ENCODE results near the gene DTD1. TPM values are rescaled to one million over a fixed set of nuclear protein-coding genes. Genes with fewer than 3 reads are reported as not detected.
"Not testable (repeated sequence)": the region's sequence is repeated elsewhere in the genome, so short reads cannot be mapped to it uniquely, and the experiment has no call there.

The DTD1 gene
- polyA plus RNA-seq, 1 of the 3 experiments (the other 2 are of a cell fraction): 81.1 TPM

DNA sequence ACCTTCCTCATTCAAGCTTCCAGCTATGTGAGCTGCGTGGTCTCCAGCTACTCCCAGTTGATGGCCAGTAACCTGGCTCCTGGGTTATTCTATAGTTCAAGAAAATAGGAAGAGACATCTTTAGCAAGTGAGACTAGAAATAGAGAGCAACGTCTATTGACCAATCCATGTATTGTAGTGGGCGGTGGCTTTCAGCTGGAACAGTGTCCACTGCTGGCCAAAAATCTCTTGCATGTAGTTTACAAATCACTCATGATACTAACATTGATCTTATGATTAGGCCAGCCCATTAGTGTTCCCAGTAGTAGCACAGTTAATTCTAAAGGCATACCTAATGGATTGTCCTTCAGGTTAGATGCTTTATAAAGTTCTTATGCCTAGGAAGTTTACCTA is 166.8 kb downstream of the DTD1 start:
- Histone ChIP-seq H3K36me3 (replicated peaks in 1 of 2; ENCODE audit: control insufficient read depth in 1 of 2, insufficient read depth in 2 of 2, low read length in 1 of 2) (no peaks in the 10 kb centered on the region), H3K79me2 (ENCODE audit: insufficient read depth) (no peaks in the 10 kb centered on the region), H3K4me3 (ENCODE audit: low read depth in 2 of 2, low read length in 1 of 2) (no peak overlapping the region), H3K4me1 (ENCODE audit: control insufficient read depth in 1 of 2, insufficient read depth in 2 of 2, low read depth in 1 of 2, low read length in 1 of 2) (no peaks in the 10 kb centered on the region; a peak in 1 of 4 replicates), H3K9me3 (no peaks in the 10 kb centered on the region), H2AFZ (ENCODE audit: low read depth) (no peak overlapping the region), H4K20me1 (ENCODE audit: insufficient read depth) (no peaks in the 10 kb centered on the region), H3K27ac (ENCODE audit: low read depth in 2 of 2, low read length in 1 of 2) (no peak overlapping the region), H3K9ac (no peak overlapping the region), H3K27me3 (ENCODE audit: insufficient read depth) (no peaks in the 10 kb centered on the region), H3K9me2 (no peaks in the 10 kb centered on the region), H3K4me2 (no peak overlapping the region), H3F3A (replicated peaks; ENCODE audit: insufficient read depth) (no peaks in the 10 kb centered on the region)
- 88% methylated on average over 3 of the region's 3 CpGs for WGBS (ENCODE audit: low lambda C conversion rate)
- POLR2A ChIA-PET: no interaction called here
- DNase-seq: no peak
- TF ChIP-seq, protein P1, sequence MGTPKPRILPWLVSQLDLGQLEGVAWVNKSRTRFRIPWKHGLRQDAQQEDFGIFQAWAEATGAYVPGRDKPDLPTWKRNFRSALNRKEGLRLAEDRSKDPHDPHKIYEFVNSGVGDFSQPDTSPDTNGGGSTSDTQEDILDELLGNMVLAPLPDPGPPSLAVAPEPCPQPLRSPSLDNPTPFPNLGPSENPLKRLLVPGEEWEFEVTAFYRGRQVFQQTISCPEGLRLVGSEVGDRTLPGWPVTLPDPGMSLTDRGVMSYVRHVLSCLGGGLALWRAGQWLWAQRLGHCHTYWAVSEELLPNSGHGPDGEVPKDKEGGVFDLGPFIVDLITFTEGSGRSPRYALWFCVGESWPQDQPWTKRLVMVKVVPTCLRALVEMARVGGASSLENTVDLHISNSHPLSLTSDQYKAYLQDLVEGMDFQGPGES (IDR thresholded peaks at IDR 0.05; ENCODE audit: low read depth, low read length): no peak
- no peak for TF ChIP-seq SIN3A (IDR thresholded peaks at IDR 0.05; ENCODE audit: borderline replicate concordance, low read depth, low read length)
- no peak for TF ChIP-seq MXI1 (IDR thresholded peaks at IDR 0.05; ENCODE audit: low read depth, low read length)
- TF ChIP-seq EZH2phosphoT487 (IDR thresholded peaks at IDR 0.05; ENCODE audit: borderline replicate concordance, low read depth): no peak
- TF ChIP-seq TCF12 (IDR thresholded peaks at IDR 0.05): no peak
- no peak for TF ChIP-seq NRF1 (IDR thresholded peaks at IDR 0.05; ENCODE audit: low read depth, low read length)
- no peak for TF ChIP-seq SMC3 (IDR thresholded peaks at IDR 0.05; ENCODE audit: low read depth, low read length)
- CTCF ChIA-PET: no interaction called here

DNA sequence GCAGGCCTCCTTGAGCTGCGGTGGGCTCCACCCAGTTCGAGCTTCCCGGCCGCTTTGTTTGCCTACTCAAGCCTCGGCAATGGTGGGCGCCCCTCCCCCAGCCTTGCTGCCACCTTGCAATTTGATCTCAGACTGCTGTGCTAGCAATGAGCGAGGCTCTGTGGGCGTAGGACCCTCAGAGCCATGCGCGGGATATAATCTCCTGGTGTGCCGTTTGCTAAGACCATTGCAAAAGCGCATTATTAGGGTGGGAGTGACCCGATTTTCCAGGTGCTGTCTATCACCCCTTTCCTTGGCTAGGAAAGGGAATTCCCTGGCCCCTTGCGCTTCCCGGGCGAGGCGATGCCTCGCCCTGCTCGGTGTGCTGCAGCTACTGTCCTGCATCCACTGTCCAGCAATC is 173.0 kb downstream of the DTD1 start:
- POLR2A ChIA-PET; H3K79me2 ChIP-seq (ENCODE audit: insufficient read depth); H3K4me3 ChIP-seq (ENCODE audit: low read depth in 2 of 2, low read length in 1 of 2); H2AFZ ChIP-seq (ENCODE audit: low read depth); H3K27me3 ChIP-seq (ENCODE audit: insufficient read depth); H3K27ac ChIP-seq (ENCODE audit: low read depth in 2 of 2, low read length in 1 of 2); H3K9me3 ChIP-seq; H3F3A ChIP-seq (replicated peaks; ENCODE audit: insufficient read depth); H3K4me1 ChIP-seq (ENCODE audit: control insufficient read depth in 1 of 2, insufficient read depth in 2 of 2, low read depth in 1 of 2, low read length in 1 of 2); H3K9ac ChIP-seq; DNase-seq; H3K4me2 ChIP-seq; H4K20me1 ChIP-seq (ENCODE audit: insufficient read depth); H3K9me2 ChIP-seq: not testable (repeated sequence)
- peaks cover 8 to 14% of the 10 kb centered on the region in 2 experiments for H3K36me3 ChIP-seq (replicated peaks in 1 of 2; ENCODE audit: control insufficient read depth in 1 of 2, insufficient read depth in 2 of 2, low read length in 1 of 2)
- CTCF ChIA-PET: interaction anchor here (0.6 kb wide), 1 partner anchor 166 kb away, joined by 3 read pairs; no protein-coding TSS in a partner anchor
- 92% methylated on average over 12 of the region's 19 CpGs for WGBS (ENCODE audit: low lambda C conversion rate)

DNA sequence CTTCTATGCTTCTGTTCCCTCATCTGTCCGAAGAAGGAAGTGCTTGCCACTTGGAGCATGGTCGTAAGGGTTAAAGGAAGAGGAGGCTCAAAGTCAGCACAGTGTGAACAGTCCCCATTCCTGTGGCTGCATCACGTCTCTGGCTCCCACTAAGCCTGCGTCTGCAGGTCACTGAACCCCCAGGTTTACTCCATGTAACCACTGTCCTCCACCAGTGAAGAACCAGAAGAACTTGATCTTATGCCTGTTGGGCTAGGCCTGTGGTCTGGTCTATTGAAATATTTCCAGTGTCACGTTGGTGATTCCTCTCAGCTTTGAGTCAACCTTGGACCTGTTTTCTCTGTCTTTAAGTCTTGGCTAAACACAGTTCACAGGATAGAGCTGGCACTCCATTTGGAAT is 179.8 kb downstream of the DTD1 start:
- Histone ChIP-seq H3K79me2 (ENCODE audit: insufficient read depth) (no peaks in the 10 kb centered on the region), H4K20me1 (ENCODE audit: insufficient read depth) (no peaks in the 10 kb centered on the region), H3F3A (replicated peaks; ENCODE audit: insufficient read depth) (no peaks in the 10 kb centered on the region), H3K36me3 (replicated peaks in 1 of 2; ENCODE audit: control insufficient read depth in 1 of 2, insufficient read depth in 2 of 2, low read length in 1 of 2) (peaks cover 8 to 14% of the 10 kb centered on the region in 2 experiments), H3K4me2 (no peak overlapping the region), H3K9me3 (peaks cover 4% of the 10 kb centered on the region; the same call in 1 of the 2 replicates), H3K27ac (ENCODE audit: low read depth in 2 of 2, low read length in 1 of 2) (no peak overlapping the region), H3K9me2 (no peaks in the 10 kb centered on the region), H3K9ac (no peak overlapping the region), H3K4me3 (ENCODE audit: low read depth in 2 of 2, low read length in 1 of 2) (no peak overlapping the region), H2AFZ (ENCODE audit: low read depth) (no peak overlapping the region), H3K4me1 (ENCODE audit: control insufficient read depth in 1 of 2, insufficient read depth in 2 of 2, low read depth in 1 of 2, low read length in 1 of 2) (no peaks in the 10 kb centered on the region), H3K27me3 (ENCODE audit: insufficient read depth) (no peaks in the 10 kb centered on the region)
- WGBS (ENCODE audit: low lambda C conversion rate): 78% methylated on average over 5 of the region's 5 CpGs
- ChIA-PET POLR2A (no interaction called here), CTCF (no interaction called here)
- no peak for TF ChIP-seq NFIC (IDR thresholded peaks at IDR 0.05; ENCODE audit: borderline replicate concordance)
- TF ChIP-seq POLR2AphosphoS5 (IDR thresholded peaks at IDR 0.05; ENCODE audit: low read depth, low read length): no peak
- no peak for TF ChIP-seq GATA2 (CRISPR knock-in tag; IDR thresholded peaks at IDR 0.05)
- TF ChIP-seq TEAD4 (IDR thresholded peaks at IDR 0.05; ENCODE audit: borderline replicate concordance, insufficient read depth): no peak
- no peak for TF ChIP-seq RCOR1 (IDR thresholded peaks at IDR 0.05; ENCODE audit: low read length)
- TF ChIP-seq JUND (IDR thresholded peaks at IDR 0.05): no peak
- TF ChIP-seq GABPA (IDR thresholded peaks at IDR 0.05; ENCODE audit: low read depth): no peak
- no peak for TF ChIP-seq EP300 (IDR thresholded peaks at IDR 0.05; ENCODE audit: borderline replicate concordance in 1 of 2, low read depth in 1 of 2, low read length in 1 of 2)
- TF ChIP-seq SMC3 (IDR thresholded peaks at IDR 0.05; ENCODE audit: low read depth, low read length): no peak
- no peak for TF ChIP-seq RAD21 (IDR thresholded peaks at IDR 0.05; ENCODE audit: low read length)
- DNase-seq: no peak
